ENCODE data around the gene MYLK. TPM values are rescaled to one million over a fixed set of nuclear protein-coding genes. Genes with fewer than 3 reads are reported as not detected.

The MYLK gene
- total RNA-seq, 4 donors from 2014 or later: 24.6 to 47.0 (median 39.2) TPM

DNA sequence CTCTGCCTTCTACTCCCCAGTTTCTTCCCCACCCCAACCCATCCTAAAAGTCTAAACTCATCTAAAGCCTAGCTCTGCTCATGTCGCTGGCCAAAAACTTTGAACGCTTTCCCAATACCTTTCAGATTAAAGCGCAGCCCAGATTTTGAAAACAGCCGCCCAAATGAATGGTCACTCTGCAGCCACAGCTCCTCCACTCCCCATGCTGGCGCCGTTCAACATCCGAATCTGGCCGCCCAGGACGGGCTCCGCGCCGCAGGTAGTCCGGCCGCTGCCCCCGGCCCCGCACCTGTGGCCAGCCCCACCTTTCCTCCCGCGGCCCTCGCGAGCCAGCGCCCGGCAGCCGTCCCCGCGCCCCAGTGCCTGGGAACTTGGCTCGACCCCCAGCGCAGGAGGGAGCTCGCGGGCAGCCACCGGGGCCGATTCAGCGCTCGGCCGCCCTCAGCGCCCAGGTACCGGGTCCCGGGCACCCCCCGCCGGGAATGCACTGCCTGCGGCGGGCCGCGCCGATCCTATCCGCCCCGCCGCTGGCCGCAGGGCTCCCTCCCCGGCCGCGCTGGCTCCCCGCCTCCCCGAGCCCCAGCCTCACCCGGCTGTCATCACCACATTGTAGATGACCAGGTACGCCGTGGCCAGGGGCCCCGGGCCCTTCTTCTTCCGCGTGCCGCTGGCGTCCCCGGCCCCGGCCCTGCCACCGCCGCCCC, 299.7 kb downstream of the MYLK start:
- H3K27me3 ChIP-seq: no peaks in the 10 kb centered on the region
- DNase-seq (ENCODE audit: low spot score in 2 of 2): peak; percentile 72 to 79
- H3K4me1 ChIP-seq: peaks cover 44% of the 10 kb centered on the region
- H3K9me3 ChIP-seq: no peaks in the 10 kb centered on the region
- WGBS: 0% methylated on average over 7 of the region's 65 CpGs
- peak overlapping the region; percentile 94 for H3K4me3 ChIP-seq
- TF ChIP-seq, protein P1, sequence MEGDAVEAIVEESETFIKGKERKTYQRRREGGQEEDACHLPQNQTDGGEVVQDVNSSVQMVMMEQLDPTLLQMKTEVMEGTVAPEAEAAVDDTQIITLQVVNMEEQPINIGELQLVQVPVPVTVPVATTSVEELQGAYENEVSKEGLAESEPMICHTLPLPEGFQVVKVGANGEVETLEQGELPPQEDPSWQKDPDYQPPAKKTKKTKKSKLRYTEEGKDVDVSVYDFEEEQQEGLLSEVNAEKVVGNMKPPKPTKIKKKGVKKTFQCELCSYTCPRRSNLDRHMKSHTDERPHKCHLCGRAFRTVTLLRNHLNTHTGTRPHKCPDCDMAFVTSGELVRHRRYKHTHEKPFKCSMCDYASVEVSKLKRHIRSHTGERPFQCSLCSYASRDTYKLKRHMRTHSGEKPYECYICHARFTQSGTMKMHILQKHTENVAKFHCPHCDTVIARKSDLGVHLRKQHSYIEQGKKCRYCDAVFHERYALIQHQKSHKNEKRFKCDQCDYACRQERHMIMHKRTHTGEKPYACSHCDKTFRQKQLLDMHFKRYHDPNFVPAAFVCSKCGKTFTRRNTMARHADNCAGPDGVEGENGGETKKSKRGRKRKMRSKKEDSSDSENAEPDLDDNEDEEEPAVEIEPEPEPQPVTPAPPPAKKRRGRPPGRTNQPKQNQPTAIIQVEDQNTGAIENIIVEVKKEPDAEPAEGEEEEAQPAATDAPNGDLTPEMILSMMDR (IDR thresholded peaks at IDR 0.05): peak in 1 of 2 donors; percentile 12
- TF ChIP-seq EP300 (IDR thresholded peaks at IDR 0.05) (no peak), POLR2AphosphoS5 (IDR thresholded peaks at IDR 0.05) (no peak)
- peaks cover 11% of the 10 kb centered on the region for H3K36me3 ChIP-seq
- H3K27ac ChIP-seq: peak overlapping the region; percentile 85

DNA sequence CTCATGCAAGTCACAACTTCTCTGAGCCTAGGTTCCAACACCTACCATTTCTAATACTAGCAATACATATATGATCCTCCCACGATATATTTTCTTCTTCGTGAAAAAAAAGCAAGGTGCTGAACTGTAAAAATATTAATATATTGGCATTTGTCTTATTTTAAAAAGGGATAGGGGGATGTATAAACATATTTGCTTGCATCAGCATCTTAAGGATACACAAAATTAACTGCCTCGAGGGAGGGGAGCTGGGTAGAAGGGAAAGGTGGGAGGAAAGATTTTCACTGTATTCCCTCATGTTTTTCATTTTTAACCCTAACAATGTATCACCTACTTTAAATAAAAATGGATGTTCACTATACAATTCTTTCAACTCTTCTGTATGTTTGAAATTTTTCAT, 300.6 kb downstream of the MYLK start:
- no peaks in the 10 kb centered on the region for H3K27me3 ChIP-seq
- peak overlapping the region; percentile 94 for H3K4me3 ChIP-seq
- peaks cover 11% of the 10 kb centered on the region for H3K36me3 ChIP-seq
- WGBS: 40% methylated on average over 3 of the region's 3 CpGs
- TF ChIP-seq POLR2A (IDR thresholded peaks at IDR 0.05): no peak
- TF ChIP-seq, protein P1 (IDR thresholded peaks at IDR 0.05): no peak
- TF ChIP-seq EP300 (IDR thresholded peaks at IDR 0.05): no peak
- TF ChIP-seq POLR2AphosphoS5 (IDR thresholded peaks at IDR 0.05): no peak
- no peak overlapping the region for H3K27ac ChIP-seq
- H3K9me3 ChIP-seq: no peaks in the 10 kb centered on the region
- peaks cover 44% of the 10 kb centered on the region for H3K4me1 ChIP-seq
- DNase-seq (ENCODE audit: low spot score in 2 of 2): no peak

DNA sequence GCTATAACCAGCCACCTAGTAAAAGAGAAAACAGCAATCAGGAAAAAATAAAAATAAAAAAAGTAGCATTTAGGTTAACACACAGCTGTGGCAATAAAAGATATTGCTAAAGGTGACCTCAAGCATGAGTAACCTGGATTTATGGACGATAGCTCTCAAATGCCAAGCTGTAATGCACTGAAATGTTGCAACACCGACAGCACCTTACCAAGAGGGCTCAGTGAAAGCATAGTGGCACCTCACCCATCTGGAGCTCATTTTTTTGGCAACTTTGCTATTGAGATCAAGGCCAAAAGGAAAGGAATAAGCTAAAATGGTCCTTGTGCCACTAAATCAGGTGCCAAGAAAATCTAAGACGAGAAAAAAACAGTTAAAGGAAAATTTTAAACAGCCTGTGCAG, 301.8 kb downstream of the MYLK start:
- TF ChIP-seq EP300 (IDR thresholded peaks at IDR 0.05) (no peak), POLR2A (IDR thresholded peaks at IDR 0.05) (no peak), POLR2AphosphoS5 (IDR thresholded peaks at IDR 0.05) (no peak)
- TF ChIP-seq, protein P1 (IDR thresholded peaks at IDR 0.05): no peak
- DNase-seq (ENCODE audit: low spot score in 2 of 2): no peak
- Histone ChIP-seq H3K36me3 (peaks cover 17% of the 10 kb centered on the region), H3K9me3 (no peaks in the 10 kb centered on the region), H3K27me3 (no peaks in the 10 kb centered on the region), H3K27ac (no peak overlapping the region), H3K4me3 (no peak overlapping the region), H3K4me1 (peaks cover 37% of the 10 kb centered on the region)
- WGBS: 48% methylated on average over 3 of the region's 3 CpGs

DNA sequence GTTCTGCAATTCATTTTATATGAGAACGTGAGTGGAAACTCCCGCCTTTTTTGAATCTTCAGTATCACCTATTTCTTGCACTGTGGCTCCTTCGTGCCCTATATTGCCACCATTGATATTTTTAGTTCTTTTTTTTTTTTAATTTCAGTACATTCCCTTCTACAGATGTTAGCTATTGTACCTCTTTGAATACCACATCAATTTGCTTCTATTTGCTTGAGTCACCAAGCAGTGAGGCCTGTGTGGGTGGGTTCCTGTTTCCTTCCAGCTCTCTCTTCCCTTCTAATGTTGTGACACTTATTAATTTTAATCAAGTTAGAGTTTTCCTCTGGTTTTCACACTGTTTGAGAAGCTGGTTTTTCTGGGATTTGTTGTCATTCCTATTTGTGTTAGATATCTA, 308.0 kb downstream of the MYLK start:
- no peak for TF ChIP-seq EP300 (IDR thresholded peaks at IDR 0.05)
- TF ChIP-seq POLR2A (IDR thresholded peaks at IDR 0.05): no peak
- TF ChIP-seq POLR2AphosphoS5 (IDR thresholded peaks at IDR 0.05): no peak
- TF ChIP-seq, protein P1 (IDR thresholded peaks at IDR 0.05): no peak
- WGBS: 74% methylated on average over 3 of the region's 3 CpGs
- no peaks in the 10 kb centered on the region for H3K27me3 ChIP-seq
- H3K4me3 ChIP-seq: no peak overlapping the region
- H3K9me3 ChIP-seq: no peaks in the 10 kb centered on the region
- peaks cover 20% of the 10 kb centered on the region for H3K36me3 ChIP-seq
- H3K4me1 ChIP-seq: no peaks in the 10 kb centered on the region
- no peak for DNase-seq (ENCODE audit: low spot score in 2 of 2)
- no peak overlapping the region for H3K27ac ChIP-seq

DNA sequence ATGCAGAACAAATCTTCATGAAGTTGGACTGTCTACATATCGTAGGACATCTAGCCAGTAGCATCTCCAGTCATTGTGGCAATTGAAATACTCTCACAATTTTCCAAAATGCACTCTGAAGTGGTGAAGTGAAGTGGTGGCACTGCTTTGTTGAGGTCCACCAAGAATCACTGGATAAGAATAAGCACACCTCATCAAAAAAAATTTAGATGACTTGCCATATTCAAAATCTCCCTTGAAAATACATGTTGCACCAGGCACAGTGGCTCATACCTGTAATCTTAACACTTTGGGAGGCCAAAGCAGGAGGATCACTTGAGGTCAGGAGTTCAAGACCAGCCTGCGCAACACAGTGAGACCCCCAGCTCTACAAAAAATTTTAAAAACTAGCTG, 312.2 kb downstream of the MYLK start:
- TF ChIP-seq, protein P1 (IDR thresholded peaks at IDR 0.05): no peak
- TF ChIP-seq POLR2A (IDR thresholded peaks at IDR 0.05) (no peak), EP300 (IDR thresholded peaks at IDR 0.05) (no peak), POLR2AphosphoS5 (IDR thresholded peaks at IDR 0.05) (no peak)
- no peak overlapping the region for H3K4me3 ChIP-seq
- H3K27me3 ChIP-seq: no peaks in the 10 kb centered on the region
- WGBS: 65% methylated on average over 2 of the region's 2 CpGs
- H3K36me3 ChIP-seq: peaks cover 5% of the 10 kb centered on the region
- H3K9me3 ChIP-seq: no peaks in the 10 kb centered on the region
- no peak overlapping the region for H3K27ac ChIP-seq
- no peaks in the 10 kb centered on the region for H3K4me1 ChIP-seq
- DNase-seq (ENCODE audit: low spot score in 2 of 2): no peak

Measured in suprapubic skin (tissue), 4 donors.